PC-9 (cell line): ENCODE results near the gene OR2AJ1.

Source experiments
- CTCF ChIP-seq: fragments of 200-600 bp; sonication (generic); conservative IDR thresholded peaks from 2 replicates; pipeline ENCODE4 v1.6.1; 2017; ENCODE audit warnings: mixed run types, antibody characterized with exemption, mild to moderate bottlenecking, moderate library complexity
- EZH2 ChIP-seq: fragments of 200-600 bp; sonication (generic); IDR thresholded peaks from 2 replicates; pipeline ENCODE4 v1.8.0; 2017; ENCODE audit warnings: antibody characterized with exemption, low read depth

- TF ChIP-seq EZH2 (no peak), CTCF (no peak)
Observed at GRCh38 chr1:247919952-247920351, 4.7 kb upstream of the OR2AJ1 start, which contains the start of gene OR2T8.
